DOHH2 (cell line): Measurements from ENCODE around the gene BLM.

Experiments
- H3F3A ChIP-seq: fragments of 200-600 bp; sonication (generic), shearing (Covaris generic); 2 replicates; pipeline ENCODE4 v1.6.0; 2016; ENCODE audit warnings: antibody characterized with exemption, mild to moderate bottlenecking; ENCODE audit not compliant: control insufficient read depth, insufficient read depth
- H3K27ac ChIP-seq: fragments of 200-600 bp; sonication (generic); 2 replicates; pipeline ENCODE4 v1.5.1; 2014; ENCODE audit warnings: low read depth, mild to moderate bottlenecking, low read length, moderate library complexity
- H3K27me3 ChIP-seq: fragments of 200-600 bp; sonication (generic); 2 replicates; pipeline ENCODE4 v1.6.1; 2014; ENCODE audit warnings: mild to moderate bottlenecking, low read length, mixed read lengths; ENCODE audit not compliant: control insufficient read depth
- H3K36me3 ChIP-seq: fragments of 200-600 bp; sonication (generic); 2 replicates; pipeline ENCODE4 v1.6.1; 2014; ENCODE audit warnings: mild to moderate bottlenecking, low read length, moderate library complexity, mixed read lengths; ENCODE audit not compliant: control insufficient read depth
- H3K4me1 ChIP-seq: fragments of 200-600 bp; sonication (generic); 2 replicates; pipeline ENCODE4 v1.6.1; 2014; ENCODE audit warnings: mild to moderate bottlenecking, low read length, mixed read lengths; ENCODE audit not compliant: control insufficient read depth
- H3K4me2 ChIP-seq: fragments of 200-600 bp; sonication (generic); 2 replicates; pipeline ENCODE4 v1.6.0; 2014; ENCODE audit warnings: mild to moderate bottlenecking, low read length, moderate library complexity
- H3K4me3 ChIP-seq: fragments of 200-600 bp; sonication (generic); 2 replicates; pipeline ENCODE4 v1.5.1; 2014; ENCODE audit warnings: mild to moderate bottlenecking, low read length, mixed read lengths
- H3K79me2 ChIP-seq: fragments of 200-600 bp; sonication (generic); 2 replicates; pipeline ENCODE4 v1.6.1; 2014; ENCODE audit warnings: mild to moderate bottlenecking, low read length, mixed read lengths; ENCODE audit not compliant: control insufficient read depth
- H3K9me2 ChIP-seq: fragments of 200-600 bp; sonication (generic); replicated peaks from 2 replicates; pipeline ENCODE4 v1.6.1; 2014; ENCODE audit warnings: mild to moderate bottlenecking, low read length, mixed read lengths; ENCODE audit not compliant: control insufficient read depth
- H3K9me3 ChIP-seq: fragments of 200-600 bp; sonication (generic); 2 replicates; pipeline ENCODE4 v1.6.1; 2014; ENCODE audit warnings: antibody characterized with exemption, low read length, mixed read lengths; ENCODE audit not compliant: control insufficient read depth, insufficient read depth
- H4K20me1 ChIP-seq: fragments of 200-600 bp; sonication (generic); 2 replicates; pipeline ENCODE4 v1.6.0; 2014; ENCODE audit warnings: low read depth, mild to moderate bottlenecking, antibody characterized with exemption, low read length, moderate library complexity; ENCODE audit not compliant: control insufficient read depth, insufficient read depth
- CTCF ChIP-seq: fragments of 200-600 bp; sonication (generic); IDR thresholded peaks from one replicate; pipeline ENCODE4 v1.5.1; 2014; ENCODE audit warnings: antibody characterized with exemption, mild to moderate bottlenecking, low read depth, low read length; ENCODE audit not compliant: poor library complexity, severe bottlenecking
- EZH2phosphoT487 ChIP-seq: fragments of 200-600 bp; sonication (generic); IDR thresholded peaks from 2 replicates; pipeline ENCODE4 v1.6.1; 2017; ENCODE audit warnings: borderline replicate concordance, mild to moderate bottlenecking, antibody characterized with exemption, low read length, moderate library complexity, mixed read lengths

BLM gene

GRCh38 chr15:90679959-90680358 lies 37.2 kb upstream of the BLM start:
- peaks cover 4% of the 10 kb centered on the region for H3F3A ChIP-seq
- no peaks in the 10 kb centered on the region for H3K36me3 ChIP-seq
- H3K9me3 ChIP-seq = no peaks in the 10 kb centered on the region
- H3K4me1 ChIP-seq = peaks cover 33% of the 10 kb centered on the region
- no peak overlapping the region for H3K4me2 ChIP-seq
- no peaks in the 10 kb centered on the region for H3K79me2 ChIP-seq
- H3K27me3 ChIP-seq = no peaks in the 10 kb centered on the region
- H4K20me1 ChIP-seq = no peaks in the 10 kb centered on the region
- no peak for TF ChIP-seq CTCF
- no peak for TF ChIP-seq EZH2phosphoT487
- H3K4me3 ChIP-seq = no peak overlapping the region
- H3K9me2 ChIP-seq = no peaks in the 10 kb centered on the region
- no peak overlapping the region for H3K27ac ChIP-seq

DNA sequence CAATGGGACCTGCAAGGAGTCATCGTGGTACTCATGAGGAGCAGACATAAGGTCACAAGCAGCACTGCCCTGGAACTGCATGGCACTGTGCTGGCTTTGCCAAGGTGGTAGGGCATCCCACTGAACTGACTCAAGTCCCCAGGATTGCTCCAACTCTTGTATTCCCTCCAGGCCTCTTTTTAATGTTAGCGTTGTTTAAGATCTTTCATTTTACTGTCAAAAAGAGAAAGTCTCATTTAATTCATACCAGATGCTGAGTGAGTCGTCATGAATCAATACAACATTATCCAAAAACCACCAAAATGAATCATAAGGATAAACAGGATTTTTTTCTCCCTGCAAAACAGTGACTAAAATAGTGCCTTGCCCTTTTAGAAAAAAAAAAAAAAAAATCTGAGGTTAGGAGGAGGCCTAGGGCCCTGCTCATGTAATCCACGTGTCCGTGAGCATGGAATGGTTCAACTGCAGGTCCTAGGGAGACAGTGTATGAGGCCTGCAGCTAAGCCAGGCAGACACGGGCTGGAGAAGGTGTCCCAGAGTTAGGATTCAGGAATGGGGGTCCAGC lies 36.7 kb upstream of the BLM start:
- H3K4me3 ChIP-seq = no peak overlapping the region
- H3K36me3 ChIP-seq = no peaks in the 10 kb centered on the region
- peaks cover 9% of the 10 kb centered on the region for H3F3A ChIP-seq
- H3K27me3 ChIP-seq = no peaks in the 10 kb centered on the region
- H3K4me1 ChIP-seq = peaks cover 38% of the 10 kb centered on the region
- no peak overlapping the region for H3K4me2 ChIP-seq
- no peaks in the 10 kb centered on the region for H3K79me2 ChIP-seq
- H3K27ac ChIP-seq = no peak overlapping the region
- no peaks in the 10 kb centered on the region for H3K9me2 ChIP-seq
- TF ChIP-seq EZH2phosphoT487 = no peak
- H4K20me1 ChIP-seq = no peaks in the 10 kb centered on the region
- H3K9me3 ChIP-seq = no peaks in the 10 kb centered on the region

GRCh38 chr15:90681056-90681455 lies 36.1 kb upstream of the BLM start:
- Histone ChIP-seq H3K79me2 (no peaks in the 10 kb centered on the region), H3K9me2 (no peaks in the 10 kb centered on the region), H3K4me3 (no peak overlapping the region), H3K36me3 (no peaks in the 10 kb centered on the region), H3K9me3 (no peaks in the 10 kb centered on the region), H4K20me1 (no peaks in the 10 kb centered on the region), H3K4me1 (peaks cover 44% of the 10 kb centered on the region), H3K27ac (no peak overlapping the region), H3K4me2 (no peak overlapping the region), H3K27me3 (no peaks in the 10 kb centered on the region), H3F3A (peaks cover 15% of the 10 kb centered on the region)
- TF ChIP-seq CTCF (no peak), EZH2phosphoT487 (no peak)

- Histone ChIP-seq H3K9me2 (no peaks in the 10 kb centered on the region), H3K27ac (no peak overlapping the region)
- TF ChIP-seq CTCF (no peak), EZH2phosphoT487 (no peak)
These were observed 35.7 kb upstream of the BLM start for GRCh38 chr15:90681480-90681879.

More at GRCh38 chr15:90681480-90681879, 35.7 kb upstream of the BLM start:
- Histone ChIP-seq H3K27me3 (no peaks in the 10 kb centered on the region), H4K20me1 (no peaks in the 10 kb centered on the region), H3F3A (peaks cover 20% of the 10 kb centered on the region), H3K79me2 (no peaks in the 10 kb centered on the region), H3K4me1 (peaks cover 49% of the 10 kb centered on the region), H3K4me3 (no peak overlapping the region), H3K4me2 (no peak overlapping the region), H3K9me3 (no peaks in the 10 kb centered on the region), H3K36me3 (no peaks in the 10 kb centered on the region)
